B cell (primary cell): Measurements from ENCODE around the gene TGM3. TPM values are rescaled to one million over a fixed set of nuclear protein-coding genes. Genes with fewer than 3 reads are reported as not detected.
A peak's percentile ranks its signal among the peaks of the same experiment; 100 is the strongest.

Experiments used
- ATAC-seq: fragments of 200-7000 bp; cut with Tn5 transposase; one replicate; pipeline ENCODE4 v1.10.0; 2021; ENCODE audit warnings: low read depth, mild to moderate bottlenecking, moderate number of reproducible peaks, moderate library complexity
- CTCF ChIA-PET: fragments of 350-600 bp; sonication (Branson Sonifier 250); formaldehyde crosslinking; loops from one replicate; lab custom pipeline; 2021; ENCODE audit warnings: antibody characterized with exemption, inconsistent platforms; lab: Charles Lee
- POLR2A ChIA-PET: fragments of 350-600 bp; sonication (Branson Sonifier 250); formaldehyde crosslinking; loops from one replicate; lab custom pipeline; 2021; ENCODE audit warnings: antibody characterized with exemption; lab: Charles Lee
- DNase-seq: peaks from one replicate; pipeline ENCODE4 v3.0.0; 2013
- H2AFZ ChIP-seq: 2 replicates; pipeline ENCODE4 v1.6.1; 2012; ENCODE audit warnings: mild to moderate bottlenecking, low read depth, low read length; ENCODE audit not compliant: insufficient read depth, poor library complexity, severe bottlenecking
- H3K27ac ChIP-seq, 2 donors: 1 replicate in 1 of 2; 2 replicates in 1 of 2; pipeline ENCODE4 v1.5.1; 2012 to 2013; ENCODE audit warnings: low read length in 2 of 2, mild to moderate bottlenecking in 2 of 2, moderate library complexity in 1 of 2
- H3K27me3 ChIP-seq, 4 experiments: fragments of 200-600 bp in 1 of 4; sonication (generic) in 1 of 4; replicated peaks in 1 of 4; 1 replicate in 2 of 4; 2 replicates in 2 of 4; pipeline versions ENCODE4 v1.6.1 to v1.7.0; 2013 to 2016; ENCODE audit warnings: low read length in 3 of 4, mild to moderate bottlenecking in 2 of 4, mixed read lengths in 1 of 4, moderate library complexity in 1 of 4; ENCODE audit not compliant: insufficient read depth in 4 of 4, control insufficient read depth in 3 of 4; ENCODE audit errors: control extremely low read depth in 1 of 4
- H3K36me3 ChIP-seq, 2 experiments: replicated peaks in 1 of 2; 1 replicate in 1 of 2; 2 replicates in 1 of 2; pipeline versions ENCODE4 v1.6.1 to v1.7.1; 2013; ENCODE audit warnings: low read length in 1 of 2; ENCODE audit not compliant: insufficient read depth in 2 of 2, control insufficient read depth in 1 of 2; ENCODE audit errors: control extremely low read depth in 1 of 2, extremely low read depth in 1 of 2
- H3K4me1 ChIP-seq, 2 donors: fragments of 200-600 bp in 1 of 2; sonication (generic) in 1 of 2; 1 replicate in 1 of 2; 2 replicates in 1 of 2; pipeline versions ENCODE4 v1.5.1 to v1.6.1; 2013 to 2017; ENCODE audit warnings: low read length in 2 of 2; ENCODE audit not compliant: control insufficient read depth in 2 of 2, insufficient read depth in 2 of 2
- H3K4me2 ChIP-seq: replicated peaks from 2 replicates; pipeline ENCODE3; 2012; ENCODE audit warnings: mild to moderate bottlenecking, low read depth, low read length; ENCODE audit not compliant: poor library complexity, severe bottlenecking
- H3K4me3 ChIP-seq, 5 experiments: fragments of 200-600 bp in 1 of 5; sonication (generic) in 1 of 5; 1 replicate in 3 of 5; 2 replicates in 2 of 5; pipeline versions ENCODE4 v1.5.1 to v1.7.0; 2011 to 2016; ENCODE audit warnings: low read length in 4 of 5, mild to moderate bottlenecking in 4 of 5, low read depth in 2 of 5, control low read depth in 1 of 5, moderate library complexity in 1 of 5; ENCODE audit not compliant: insufficient read depth in 1 of 5; ENCODE audit errors: control extremely low read depth in 1 of 5, extremely low read depth in 1 of 5
- H3K79me2 ChIP-seq: fragments of 200-600 bp; sonication (generic); one replicate; pipeline ENCODE4 v1.6.0; 2016; ENCODE audit warnings: low read length; ENCODE audit not compliant: control insufficient read depth, insufficient read depth
- H3K9ac ChIP-seq: fragments of 200-600 bp; sonication (generic); 2 replicates; pipeline ENCODE4 v1.6.1; 2017; ENCODE audit warnings: mild to moderate bottlenecking, low read length, moderate library complexity
- H3K9me3 ChIP-seq, 3 donors: one replicate each; pipeline versions ENCODE4 v1.6.1 to v1.7.1; 2013; ENCODE audit warnings: low read length in 2 of 3; ENCODE audit not compliant: control insufficient read depth in 2 of 3, insufficient read depth in 1 of 3; ENCODE audit errors: control extremely low read depth in 1 of 3
- H4K20me1 ChIP-seq: 2 replicates; pipeline ENCODE4 v1.6.0; 2012; ENCODE audit warnings: mild to moderate bottlenecking, low read length; ENCODE audit not compliant: insufficient read depth, control insufficient read depth, poor library complexity, severe bottlenecking
- H3K27ac Mint-ChIP-seq: one replicate; pipeline ENCODE4 v1.8.0; 2021; ENCODE audit warnings: mixed read lengths
- H3K27me3 Mint-ChIP-seq: one replicate; pipeline ENCODE4 v1.8.0; 2021; ENCODE audit warnings: mixed read lengths
- H3K4me1 Mint-ChIP-seq: one replicate; pipeline ENCODE4 v1.8.0; 2021; ENCODE audit warnings: mixed read lengths
- H3K4me3 Mint-ChIP-seq: one replicate; pipeline ENCODE4 v1.8.0; 2021; ENCODE audit warnings: mixed read lengths
- H3K9me3 Mint-ChIP-seq: one replicate; pipeline ENCODE4 v1.8.0; 2022; ENCODE audit warnings: mixed read lengths; ENCODE audit not compliant: insufficient read depth
- EZH2 ChIP-seq: IDR thresholded peaks from 2 replicates; pipeline ENCODE4 v1.6.1; 2012; ENCODE audit warnings: borderline replicate concordance, low read depth, mild to moderate bottlenecking, moderate library complexity, low read length; ENCODE audit not compliant: insufficient read depth, poor library complexity, severe bottlenecking
- WGBS: methylation state at CpG from one replicate; pipeline ENCODE4 v1.1.5; 2013; ENCODE audit warnings: missing lambda C conversion rate; ENCODE audit not compliant: insufficient coverage; 5-methylcytosine and 5-hydroxymethylcytosine counted together
- intact Hi-C: fragments of 100-400 bp; cut with micrococcal nuclease; formaldehyde crosslinking; loops from one replicate; pipeline ENCODE4 v1.10.0; 2022
- polyA plus RNA-seq: library from polyadenylated mRNA; depleted of rRNA; stranded (reverse); fragments of >200 nt; gene quantifications from 2 replicates; pipeline ENCODE4 v1.2.3, GENCODE V29; 2012
- total RNA-seq, 2 donors: library from RNA; stranded (reverse); fragments of 120-200 nt in 1 of 2; gene quantifications; 1 replicate in 1 of 2; 2 replicates in 1 of 2; pipeline versions ENCODE4 v1.2.3 to v1.2.4, GENCODE V29; 2013 to 2022
- TF ChIP-seq, protein P1 (sequence below): fragments of 200-600 bp; IDR thresholded peaks from one replicate; pipeline ENCODE4 v1.8.0; 2022; ENCODE audit warnings: antibody characterized with exemption, mild to moderate bottlenecking

TGM3 gene
- total and polyA plus RNA-seq, 2 donors (not counting 1 experiment from before 2014, with no cell fraction given), result not detected

DNA sequence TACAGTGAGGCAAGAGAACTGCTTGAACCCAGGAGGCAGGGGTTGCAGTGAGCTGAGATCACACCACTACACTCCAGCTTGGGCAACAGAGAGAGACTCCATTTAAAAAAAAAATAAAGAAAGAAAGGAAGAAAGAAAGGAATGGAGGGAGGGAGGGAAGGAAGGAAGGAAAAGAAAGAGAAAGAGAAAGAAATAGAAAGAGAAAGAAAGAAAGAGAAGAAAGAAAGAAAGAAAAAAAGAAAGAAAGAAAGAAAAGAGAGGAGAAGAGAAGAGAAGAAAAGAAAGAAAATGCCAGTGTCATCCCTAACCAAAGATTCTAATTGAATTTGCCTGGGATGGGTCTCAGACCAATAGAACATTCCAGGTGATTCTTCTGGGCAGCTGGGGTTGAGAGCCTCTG, 4.2 kb downstream of the TGM3 start:
- CTCF ChIA-PET, result interaction anchor here (0.7 to 2.3 kb wide), 6 partner anchors 15 to 152 kb away, joined by 3 to 27 read pairs (median 4); no protein-coding TSS in a partner anchor
- H3K27ac Mint-ChIP-seq, result peak overlapping the region; percentile 93
- no peak overlapping the region for H3K4me2 ChIP-seq

DNA sequence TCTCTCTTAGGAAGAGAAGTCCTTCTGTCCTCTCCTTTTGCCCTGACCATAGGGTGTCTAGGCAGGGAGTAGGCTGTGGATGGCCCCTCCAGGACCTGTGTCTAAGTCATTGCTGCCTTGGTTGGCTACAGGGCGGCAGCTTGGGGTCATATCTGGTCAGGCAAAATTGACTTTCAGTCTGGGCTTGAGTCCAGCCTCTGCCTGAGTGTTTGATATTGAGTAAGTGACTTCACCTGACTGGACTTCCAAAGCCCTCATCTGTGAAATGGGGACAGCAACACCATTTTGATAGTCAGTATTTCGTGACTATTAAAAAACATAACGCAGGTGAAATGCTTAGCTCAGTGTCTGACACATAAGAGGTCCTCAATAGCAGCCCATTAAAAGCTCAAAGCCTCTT, 4.6 kb downstream of the TGM3 start:
- Histone ChIP-seq H2AFZ (no peak overlapping the region), H3K4me2 (peak overlapping the region; percentile 60), H3K4me1 (peaks cover 23 to 24% of the 10 kb centered on the region in 2 donors), H3K27me3 (peaks cover 0 to 6% (median 0%) of the 10 kb centered on the region in 4 experiments), H3K36me3 (no peaks in the 10 kb centered on the region), H4K20me1 (no peaks in the 10 kb centered on the region), H3K9me3 (no peaks in the 10 kb centered on the region), H3K4me3 (no peak overlapping the region), H3K9ac (peak overlapping the region; percentile 30), H3K79me2 (no peaks in the 10 kb centered on the region), H3K27ac (peak overlapping the region; percentile 82 to 91)
- H3K27me3 Mint-ChIP-seq, result no peaks in the 10 kb centered on the region
- ChIA-PET POLR2A (interaction anchor here (1.0 kb wide), 1 partner anchor 170 kb away, joined by 10 read pairs; the partner anchor contains the start of gene SNRPB), CTCF (interaction anchor here (1.2 to 2.3 kb wide), 5 partner anchors 16 to 220 kb away, joined by 3 to 27 read pairs (median 3); no protein-coding TSS in a partner anchor)
- TF ChIP-seq, protein P1, sequence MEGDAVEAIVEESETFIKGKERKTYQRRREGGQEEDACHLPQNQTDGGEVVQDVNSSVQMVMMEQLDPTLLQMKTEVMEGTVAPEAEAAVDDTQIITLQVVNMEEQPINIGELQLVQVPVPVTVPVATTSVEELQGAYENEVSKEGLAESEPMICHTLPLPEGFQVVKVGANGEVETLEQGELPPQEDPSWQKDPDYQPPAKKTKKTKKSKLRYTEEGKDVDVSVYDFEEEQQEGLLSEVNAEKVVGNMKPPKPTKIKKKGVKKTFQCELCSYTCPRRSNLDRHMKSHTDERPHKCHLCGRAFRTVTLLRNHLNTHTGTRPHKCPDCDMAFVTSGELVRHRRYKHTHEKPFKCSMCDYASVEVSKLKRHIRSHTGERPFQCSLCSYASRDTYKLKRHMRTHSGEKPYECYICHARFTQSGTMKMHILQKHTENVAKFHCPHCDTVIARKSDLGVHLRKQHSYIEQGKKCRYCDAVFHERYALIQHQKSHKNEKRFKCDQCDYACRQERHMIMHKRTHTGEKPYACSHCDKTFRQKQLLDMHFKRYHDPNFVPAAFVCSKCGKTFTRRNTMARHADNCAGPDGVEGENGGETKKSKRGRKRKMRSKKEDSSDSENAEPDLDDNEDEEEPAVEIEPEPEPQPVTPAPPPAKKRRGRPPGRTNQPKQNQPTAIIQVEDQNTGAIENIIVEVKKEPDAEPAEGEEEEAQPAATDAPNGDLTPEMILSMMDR, result no peak
- no peak for TF ChIP-seq EZH2
- no peak for ATAC-seq
- peak overlapping the region; percentile 93 for H3K27ac Mint-ChIP-seq
- intact Hi-C loops, result loop anchor here (2.0 to 5.0 kb wide), 3 partner anchors 83 to 348 kb away; partner anchors contain the start of gene ZNF343
- no peak for DNase-seq
- WGBS, result 86% methylated on average over 1 of the region's 3 CpGs
- no peak overlapping the region for H3K4me3 Mint-ChIP-seq
- peaks cover 22% of the 10 kb centered on the region for H3K4me1 Mint-ChIP-seq
- H3K9me3 Mint-ChIP-seq, result no peaks in the 10 kb centered on the region

More for the DNA sequence above, 4.2 kb downstream of the TGM3 start:
- POLR2A ChIA-PET, result no interaction called here
- intact Hi-C loops, result loop anchor here (2.0 to 5.0 kb wide), 3 partner anchors 83 to 347 kb away; partner anchors contain the start of gene ZNF343
- no peaks in the 10 kb centered on the region for H3K9me3 ChIP-seq
- DNase-seq, result no peak
- no peak overlapping the region for H3K9ac ChIP-seq
- H3K4me3 Mint-ChIP-seq, result no peak overlapping the region
- no peaks in the 10 kb centered on the region for H3K36me3 ChIP-seq
- H3K79me2 ChIP-seq, result no peaks in the 10 kb centered on the region
- no peaks in the 10 kb centered on the region for H3K9me3 Mint-ChIP-seq
- peaks cover 22% of the 10 kb centered on the region for H3K4me1 Mint-ChIP-seq
- H3K27me3 Mint-ChIP-seq, result no peaks in the 10 kb centered on the region
- H3K4me1 ChIP-seq, result peaks cover 23 to 24% of the 10 kb centered on the region in 2 donors
- H2AFZ ChIP-seq, result no peak overlapping the region
- TF ChIP-seq, protein P1, result peak; percentile 19
- TF ChIP-seq EZH2, result no peak
- peaks cover 0 to 4% (median 0%) of the 10 kb centered on the region in 4 experiments for H3K27me3 ChIP-seq
- no peak overlapping the region for H3K27ac ChIP-seq
- ATAC-seq, result no peak
- no peaks in the 10 kb centered on the region for H4K20me1 ChIP-seq
- H3K4me3 ChIP-seq, result no peak overlapping the region
